ENCODE measurements around the gene LRRC4C.

Gene LRRC4C

DNA sequence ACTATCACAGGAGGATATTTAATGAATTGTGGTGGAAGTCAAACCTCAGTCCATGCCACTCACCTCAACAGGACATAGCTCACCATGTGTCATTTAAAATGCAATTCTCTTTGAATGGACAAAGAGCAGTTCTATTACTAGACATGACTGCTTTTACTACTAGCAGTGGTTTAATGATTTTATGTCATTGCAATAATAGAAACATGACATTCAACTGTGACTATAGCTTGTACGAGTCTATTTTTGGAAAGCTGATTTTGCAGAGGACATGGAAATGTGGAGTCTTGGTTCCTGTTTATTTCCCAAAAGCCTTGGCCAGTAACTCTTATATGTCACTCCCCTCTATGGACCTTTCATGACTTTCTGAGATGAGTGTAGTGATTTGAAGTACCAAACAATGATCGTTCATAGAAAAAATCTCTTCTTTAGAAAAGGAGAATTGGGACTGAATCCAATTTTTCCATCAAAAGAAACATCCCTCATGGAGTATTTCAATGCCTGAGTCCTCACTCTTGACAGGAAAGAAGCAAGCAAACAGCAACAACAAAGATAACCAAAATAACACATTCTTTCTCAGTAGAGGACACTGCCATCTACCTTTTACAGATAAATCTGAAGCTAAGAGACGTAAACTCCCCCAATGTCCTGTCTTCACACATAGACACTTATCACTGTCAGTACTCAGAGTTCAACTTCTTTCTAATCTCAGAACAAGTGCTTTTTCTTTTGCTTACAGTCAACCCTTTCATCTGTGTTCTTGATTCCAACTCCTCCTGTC lies 233.4 kb downstream of the LRRC4C start:
- H3K27me3 ChIP-seq: no peaks in the 10 kb centered on the region
- no peaks in the 10 kb centered on the region for H3K36me3 ChIP-seq
- no peaks in the 10 kb centered on the region for H3K9me3 ChIP-seq
- no peak overlapping the region for H3K4me3 ChIP-seq
- no peak overlapping the region for H3K27ac ChIP-seq
- intact Hi-C loops (cut with DNase I; ENCODE audit: low total_unique reads): no loop called here
- no peaks in the 10 kb centered on the region for H3K4me1 ChIP-seq
- DNase-seq: no peak
- no peak for TF ChIP-seq CTCF (IDR thresholded peaks at IDR 0.05)

GRCh38 chr11:41222236-41222635 lies 237.2 kb downstream of the LRRC4C start:
- Histone ChIP-seq H3K36me3 (no peaks in the 10 kb centered on the region), H3K4me3 (no peak overlapping the region), H3K27ac (no peak overlapping the region), H3K27me3 (no peaks in the 10 kb centered on the region), H3K4me1 (no peaks in the 10 kb centered on the region), H3K9me3 (no peaks in the 10 kb centered on the region)
- TF ChIP-seq CTCF (IDR thresholded peaks at IDR 0.05): no peak
- intact Hi-C loops (cut with DNase I; ENCODE audit: low total_unique reads): loop anchor here (2.0 kb wide), 1 partner anchor 23 kb away; no protein-coding TSS in a partner anchor
- DNase-seq: no peak

DNA sequence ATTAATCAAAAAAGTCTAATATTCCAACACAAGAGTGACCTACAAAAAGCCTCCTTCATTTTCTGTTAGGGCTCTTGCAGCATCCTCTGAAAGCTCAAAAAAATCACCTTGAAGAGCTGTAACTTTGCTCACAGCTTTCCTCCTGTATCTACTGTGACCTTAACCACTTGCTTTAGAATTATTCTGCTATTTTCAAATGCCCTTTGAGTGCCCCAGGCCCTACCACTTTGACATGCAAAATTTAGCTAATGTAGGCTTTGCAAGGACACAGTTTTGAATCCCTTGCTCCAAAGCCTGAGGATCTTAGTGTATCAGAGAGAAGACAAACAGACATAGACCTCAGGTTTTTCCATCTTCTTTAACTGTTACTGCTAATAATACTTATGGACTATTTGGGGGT lies 253.1 kb downstream of the LRRC4C start:
- DNase-seq: no peak
- no peak for TF ChIP-seq CTCF (IDR thresholded peaks at IDR 0.05)
- Histone ChIP-seq H3K4me1 (no peaks in the 10 kb centered on the region), H3K9me3 (no peaks in the 10 kb centered on the region), H3K4me3 (no peak overlapping the region), H3K36me3 (no peaks in the 10 kb centered on the region), H3K27ac (no peak overlapping the region), H3K27me3 (no peaks in the 10 kb centered on the region)
- intact Hi-C loops (cut with DNase I; ENCODE audit: low total_unique reads): no loop called here

DNA sequence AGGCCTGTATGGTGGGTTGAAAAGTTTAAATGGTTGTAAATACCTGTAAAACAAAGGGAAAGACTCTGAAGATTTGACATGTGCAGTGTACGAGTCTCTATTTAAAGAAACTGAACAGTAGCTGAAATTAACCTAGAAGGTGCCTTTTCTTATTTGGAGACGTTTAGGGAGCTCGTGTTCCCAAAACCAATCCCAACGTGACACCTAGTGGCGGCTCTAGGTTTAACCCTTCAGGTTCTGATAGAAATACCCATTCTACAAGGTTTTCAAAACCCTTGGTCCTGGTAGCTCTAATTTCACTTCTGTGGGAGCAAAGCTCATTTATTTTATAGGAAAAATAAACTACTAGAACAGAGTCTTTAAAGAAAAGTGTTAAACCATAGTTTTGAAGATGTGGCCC lies 258.3 kb downstream of the LRRC4C start:
- no peaks in the 10 kb centered on the region for H3K9me3 ChIP-seq
- H3K36me3 ChIP-seq: no peaks in the 10 kb centered on the region
- H3K4me1 ChIP-seq: no peaks in the 10 kb centered on the region
- intact Hi-C loops (cut with DNase I; ENCODE audit: low total_unique reads): no loop called here
- no peak for TF ChIP-seq CTCF (IDR thresholded peaks at IDR 0.05)
- H3K27me3 ChIP-seq: no peaks in the 10 kb centered on the region
- no peak overlapping the region for H3K4me3 ChIP-seq
- no peak overlapping the region for H3K27ac ChIP-seq
- DNase-seq: no peak

DNA sequence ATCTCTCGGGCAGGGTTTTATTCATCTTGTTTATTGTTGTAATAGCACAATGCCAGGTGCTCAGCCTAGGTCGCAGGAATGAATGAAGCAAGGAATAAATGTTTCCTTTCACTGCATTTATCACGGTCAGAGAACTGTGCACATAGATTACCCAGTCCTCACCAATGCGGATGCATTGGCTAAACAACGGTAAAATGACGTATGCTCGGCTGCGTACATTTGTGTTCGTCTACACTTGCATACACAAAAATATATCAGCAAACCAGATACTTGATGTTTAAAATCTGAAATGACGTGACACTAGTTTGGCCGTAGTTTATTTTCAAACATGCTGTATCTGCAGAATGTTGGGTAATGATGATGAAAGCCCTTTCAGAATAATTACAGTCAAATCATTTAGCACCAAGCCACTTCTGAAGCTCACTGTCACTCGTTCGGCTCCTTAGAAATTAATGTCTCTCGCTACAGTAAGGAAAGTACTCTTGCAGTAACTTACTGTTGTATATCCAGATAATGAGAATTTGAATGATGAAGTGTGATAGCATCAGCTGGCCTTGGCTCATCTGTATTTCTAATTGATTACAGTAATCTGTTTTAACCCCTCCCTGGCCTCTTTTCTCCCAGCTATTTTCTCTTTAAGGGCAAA lies 268.9 kb downstream of the LRRC4C start:
- DNase-seq: no peak

More for the DNA sequence above, 268.9 kb downstream of the LRRC4C start:
- TF ChIP-seq CTCF (IDR thresholded peaks at IDR 0.05): no peak
- H3K27me3 ChIP-seq: no peaks in the 10 kb centered on the region
- intact Hi-C loops (cut with DNase I; ENCODE audit: low total_unique reads): no loop called here
- no peaks in the 10 kb centered on the region for H3K36me3 ChIP-seq
- H3K27ac ChIP-seq: no peak overlapping the region
- no peaks in the 10 kb centered on the region for H3K4me1 ChIP-seq
- H3K9me3 ChIP-seq: no peaks in the 10 kb centered on the region
- H3K4me3 ChIP-seq: no peak overlapping the region

Measured in tibial artery (tissue), 4 donors.